ENCODE measurements around the gene DENND1B.

- no peak for TF ChIP-seq CTCF (IDR thresholded peaks at IDR 0.05)
- no peak for TF ChIP-seq POLR2A (IDR thresholded peaks at IDR 0.05)
These were observed 8.2 kb upstream of the DENND1B start for GRCh38 chr1:197783510-197783948.
